CD4-positive, alpha-beta T cell (primary cell): ENCODE results near the gene PLCB1. TPM values are rescaled to one million over a fixed set of nuclear protein-coding genes. Genes with fewer than 3 reads are reported as not detected.

Experiments used
- ATAC-seq: fragments of 200-7000 bp; cut with Tn5 transposase; one replicate; pipeline ENCODE4 v1.10.0; 2022; ENCODE audit warnings: mild to moderate bottlenecking; ENCODE audit not compliant: poor library complexity
- CTCF ChIA-PET: fragments of 350-600 bp; sonication (Branson Sonifier 250); formaldehyde crosslinking; loops from one replicate; lab custom pipeline; 2021; ENCODE audit warnings: antibody characterized with exemption, inconsistent platforms; lab: Charles Lee
- POLR2A ChIA-PET: fragments of 350-600 bp; sonication (Branson Sonifier 250); formaldehyde crosslinking; loops from one replicate; lab custom pipeline; 2021; ENCODE audit warnings: antibody characterized with exemption, inconsistent platforms; lab: Charles Lee
- DNase-seq, 14 experiments: peaks; one replicate each; pipeline ENCODE4 v3.0.0-alpha.2; 2013 to 2020; ENCODE audit warnings: mixed read lengths in 2 of 14
- H3K27ac ChIP-seq, 2 donors: one replicate each; pipeline versions ENCODE4 v1.5.1 to v1.7.0; 2013; ENCODE audit warnings: low read length in 2 of 2, low read depth in 1 of 2, mild to moderate bottlenecking in 1 of 2
- H3K27me3 ChIP-seq, 2 experiments: 1 replicate in 1 of 2; 2 replicates in 1 of 2; pipeline versions ENCODE4 v1.6.1 to v1.7.0; 2013; ENCODE audit warnings: low read length in 2 of 2, control low read depth in 1 of 2, mild to moderate bottlenecking in 1 of 2, moderate library complexity in 1 of 2; ENCODE audit not compliant: insufficient read depth in 2 of 2, control insufficient read depth in 1 of 2
- H3K36me3 ChIP-seq: one replicate; pipeline ENCODE4 v1.6.1; 2013; ENCODE audit warnings: low read length, control low read depth; ENCODE audit not compliant: insufficient read depth
- H3K4me1 ChIP-seq: one replicate; pipeline ENCODE4 v1.6.1; 2013; ENCODE audit warnings: low read length, control low read depth; ENCODE audit not compliant: insufficient read depth
- H3K4me3 ChIP-seq: one replicate; pipeline ENCODE4 v1.5.1; 2013; ENCODE audit warnings: mild to moderate bottlenecking, low read length, moderate library complexity
- H3K9me3 ChIP-seq, 2 experiments: 1 replicate in 1 of 2; 2 replicates in 1 of 2; pipeline versions ENCODE4 v1.6.1 to v1.7.0; 2013; ENCODE audit warnings: low read length in 2 of 2, mild to moderate bottlenecking in 2 of 2, control low read depth in 1 of 2, moderate library complexity in 1 of 2; ENCODE audit not compliant: control insufficient read depth in 1 of 2, insufficient read depth in 1 of 2
- H3K27ac Mint-ChIP-seq: one replicate; pipeline ENCODE4 v1.8.0; 2020; ENCODE audit warnings: mixed read lengths
- H3K27me3 Mint-ChIP-seq: one replicate; pipeline ENCODE4 v1.8.0; 2021; ENCODE audit warnings: mixed read lengths
- H3K36me3 Mint-ChIP-seq: one replicate; pipeline ENCODE4 v1.8.0; 2021; ENCODE audit warnings: low read depth, mixed read lengths
- H3K4me1 Mint-ChIP-seq: one replicate; pipeline ENCODE4 v1.8.0; 2021; ENCODE audit warnings: low read depth, mixed read lengths
- H3K4me3 Mint-ChIP-seq: one replicate; pipeline ENCODE4 v1.8.0; 2020; ENCODE audit warnings: mild to moderate bottlenecking, mixed read lengths
- H3K9me3 Mint-ChIP-seq: one replicate; pipeline ENCODE4 v1.8.0; 2020; ENCODE audit warnings: mixed read lengths
- CTCF ChIP-seq: fragments of 200-600 bp; IDR thresholded peaks from one replicate; pipeline ENCODE4 v1.8.0; 2022; ENCODE audit warnings: antibody characterized with exemption, mild to moderate bottlenecking
- intact Hi-C, 2 experiments: fragments of 100-400 bp; cut with DNase I in 1 of 2; cut with micrococcal nuclease in 1 of 2; formaldehyde crosslinking; loops; one replicate each; pipeline versions ENCODE4 v1.15.1 to v1.9.0; 2023 to 2025; cut with DNase I, micrococcal nuclease
- total RNA-seq, 174 experiments: library from RNA in 2 of 174; stranded (reverse) in 2 of 174; gene quantifications; one replicate each; pipeline ENCODE4 v1.2.3 and lab custom pipeline; 2021 to 2026

The PLCB1 gene
- total RNA-seq, 2 experiments from 2014 or later = 3.8 to 5.6 TPM

- H3K9me3 Mint-ChIP-seq = no peaks in the 10 kb centered on the region
- H3K36me3 Mint-ChIP-seq = no peaks in the 10 kb centered on the region
- intact Hi-C loops = no loop called here
- Histone ChIP-seq H3K9me3 (no peaks in the 10 kb centered on the region), H3K27ac (no peak overlapping the region), H3K36me3 (no peaks in the 10 kb centered on the region), H3K27me3 (no peaks in the 10 kb centered on the region), H3K4me3 (no peak overlapping the region), H3K4me1 (no peaks in the 10 kb centered on the region)
- no peak for ATAC-seq
- H3K27me3 Mint-ChIP-seq = no peaks in the 10 kb centered on the region
- DNase-seq = no peak
- TF ChIP-seq CTCF = no peak
- no peak overlapping the region for H3K27ac Mint-ChIP-seq
- ChIA-PET POLR2A (no interaction called here), CTCF (no interaction called here)
- no peaks in the 10 kb centered on the region for H3K4me1 Mint-ChIP-seq
- no peak overlapping the region for H3K4me3 Mint-ChIP-seq
These were observed 64.0 kb downstream of the PLCB1 start for GRCh38 chr20:8196096-8196495.

- Mint-ChIP-seq H3K36me3 (no peaks in the 10 kb centered on the region), H3K9me3 (no peaks in the 10 kb centered on the region), H3K27me3 (no peaks in the 10 kb centered on the region), H3K4me1 (no peaks in the 10 kb centered on the region), H3K27ac (no peak overlapping the region), H3K4me3 (no peak overlapping the region)
- ChIA-PET CTCF (no interaction called here), POLR2A (interaction anchor here (0.5 kb wide), 1 partner anchor 10 kb away, joined by 3 read pairs; no protein-coding TSS in a partner anchor)
- Histone ChIP-seq H3K4me1 (no peaks in the 10 kb centered on the region), H3K27ac (no peak overlapping the region), H3K4me3 (no peak overlapping the region), H3K27me3 (no peaks in the 10 kb centered on the region), H3K9me3 (no peaks in the 10 kb centered on the region), H3K36me3 (no peaks in the 10 kb centered on the region)
- intact Hi-C loops = no loop called here
- no peak for ATAC-seq
- no peak for TF ChIP-seq CTCF
- no peak for DNase-seq
These were observed 68.2 kb downstream of the PLCB1 start for GRCh38 chr20:8200220-8200619.

GRCh38 chr20:8203366-8203765 is 71.3 kb downstream of the PLCB1 start:
- Mint-ChIP-seq H3K9me3 (no peaks in the 10 kb centered on the region), H3K27ac (no peak overlapping the region), H3K4me3 (no peak overlapping the region), H3K27me3 (no peaks in the 10 kb centered on the region), H3K4me1 (no peaks in the 10 kb centered on the region), H3K36me3 (no peaks in the 10 kb centered on the region)
- H3K9me3 ChIP-seq = no peaks in the 10 kb centered on the region
- H3K36me3 ChIP-seq = no peaks in the 10 kb centered on the region
- intact Hi-C loops = no loop called here
- POLR2A ChIA-PET = no interaction called here
- DNase-seq (no peak), ATAC-seq (no peak)
- H3K27me3 ChIP-seq = no peaks in the 10 kb centered on the region
- H3K4me3 ChIP-seq = no peak overlapping the region
- CTCF ChIA-PET = no interaction called here
- no peak for TF ChIP-seq CTCF
- no peak overlapping the region for H3K27ac ChIP-seq
- no peaks in the 10 kb centered on the region for H3K4me1 ChIP-seq
